ENCODE results near the gene CIAO1. TPM values are rescaled to one million over a fixed set of nuclear protein-coding genes. Genes with fewer than 3 reads are reported as not detected.
A peak's percentile ranks its signal among the peaks of the same experiment; 100 is the strongest.
"Not testable (repeated sequence)": the region's sequence is repeated elsewhere in the genome, so short reads cannot be mapped to it uniquely, and the experiment has no call there.

The CIAO1 gene
- total RNA-seq = 51.3 TPM
- 38.6 TPM for polyA plus RNA-seq
- long read RNA-seq, donor 1, transcript CIAO1-203 (7 exons, 1,533 nt) = major isoform, 6 of 6 reads
- long read RNA-seq, donor 1, partial matches to known transcripts = 0 of 6 reads
- long read RNA-seq, donor 1, other reads (novel, unspliced or antisense) = 0 of 6 reads
- long read RNA-seq, donor 2, transcript CIAO1-203 (7 exons, 1,533 nt) = major isoform, 46 of 879 reads
- long read RNA-seq, donor 2, transcript CIAO1-204 (3 exons, 748 nt) = minor isoform, 7 of 879 reads
- long read RNA-seq, donor 2, partial matches to known transcripts = 805 of 879 reads
- long read RNA-seq, donor 2, other reads (novel, unspliced or antisense) = 21 of 879 reads
- long read RNA-seq, donor 3, transcript CIAO1-203 (7 exons, 1,533 nt) = major isoform, 35 of 48 reads
- long read RNA-seq, donor 3, partial matches to known transcripts = 8 of 48 reads
- long read RNA-seq, donor 3, other reads (novel, unspliced or antisense) = 5 of 48 reads
- long read RNA-seq, donor 4, transcript CIAO1-203 (7 exons, 1,533 nt) = major isoform, 7 of 180 reads
- long read RNA-seq, donor 4, partial matches to known transcripts = 159 of 180 reads
- long read RNA-seq, donor 4, other reads (novel, unspliced or antisense) = 13 of 180 reads
- long read RNA-seq, donor 5, transcript CIAO1-203 (7 exons, 1,533 nt) = major isoform, 34 of 47 reads
- long read RNA-seq, donor 5, partial matches to known transcripts = 11 of 47 reads
- long read RNA-seq, donor 5, other reads (novel, unspliced or antisense) = 0 of 47 reads
- long read RNA-seq, donor 6, transcript CIAO1-203 (7 exons, 1,533 nt) = major isoform, 21 of 319 reads
- long read RNA-seq, donor 6, partial matches to known transcripts = 283 of 319 reads
- long read RNA-seq, donor 6, other reads (novel, unspliced or antisense) = 13 of 319 reads
- long read RNA-seq, donor 7, transcript CIAO1-203 (7 exons, 1,533 nt) = major isoform, 21 of 176 reads
- long read RNA-seq, donor 7, partial matches to known transcripts = 149 of 176 reads
- long read RNA-seq, donor 7, other reads (novel, unspliced or antisense) = 6 of 176 reads
- long read RNA-seq, donor 8, transcript CIAO1-203 (7 exons, 1,533 nt) = major isoform, 13 of 14 reads
- long read RNA-seq, donor 8, partial matches to known transcripts = 0 of 14 reads
- long read RNA-seq, donor 8, other reads (novel, unspliced or antisense) = 0 of 14 reads
- long read RNA-seq, donor 9, transcript CIAO1-203 (7 exons, 1,533 nt) = major isoform, 14 of 99 reads
- long read RNA-seq, donor 9, partial matches to known transcripts = 85 of 99 reads
- long read RNA-seq, donor 9, other reads (novel, unspliced or antisense) = 0 of 99 reads
- long read RNA-seq, donor 10, transcript CIAO1-203 (7 exons, 1,533 nt) = major isoform, 10 of 11 reads
- long read RNA-seq, donor 10, partial matches to known transcripts = 0 of 11 reads
- long read RNA-seq, donor 10, other reads (novel, unspliced or antisense) = 0 of 11 reads

- Histone ChIP-seq H3K9me3 (ENCODE audit: control insufficient read depth in 2 of 2, insufficient read depth in 1 of 2, low read length in 1 of 2) (no peaks in the 10 kb centered on the region), H3K4me1 (ENCODE audit: control insufficient read depth in 2 of 2, insufficient read depth in 2 of 2, low read length in 2 of 2) (peaks cover 19 to 31% of the 10 kb centered on the region in 2 donors), H3K27me3 (ENCODE audit: control insufficient read depth in 2 of 2, insufficient read depth in 1 of 2, low read length in 1 of 2) (no peaks in the 10 kb centered on the region), H3K4me3 (ENCODE audit: low read length in 2 of 2) (peak within 1 kb of the TSS; percentile 83 to 90), H3K27ac (ENCODE audit: low read depth in 1 of 2, low read length in 1 of 2) (peak within 1 kb of the TSS; percentile 73 to 91), H3K36me3 (ENCODE audit: control insufficient read depth in 2 of 2, insufficient read depth in 2 of 2, low read length in 1 of 2) (peaks cover 36 to 48% of the 10 kb centered on the region in 2 donors)
- peak; percentile 85 to 98 (median 96) for DNase-seq (ENCODE audit: low read depth in 6 of 9, low spot score in 9 of 9)
- WGBS = under 1% methylated on average over 81 of the region's 81 CpGs
Measured at GRCh38 chr2:96265840-96266679, at the start of gene CIAO1, which contains the start of gene TMEM127. TSS of gene CIAO1 (plus strand) at chr2:96266225. CDS start at chr2:96266351, 126 bp downstream. TSS of gene TMEM127 (minus strand) at chr2:96265997. CDS start at chr2:96265381, 616 bp downstream.

- no peak for DNase-seq (ENCODE audit: low read depth in 6 of 9, low spot score in 9 of 9)
- Histone ChIP-seq H3K36me3 (ENCODE audit: control insufficient read depth in 2 of 2, insufficient read depth in 2 of 2, low read length in 1 of 2) (no peaks in the 10 kb centered on the region), H3K27ac (ENCODE audit: low read depth in 1 of 2, low read length in 1 of 2) (no peak overlapping the region), H3K4me1 (ENCODE audit: control insufficient read depth in 2 of 2, insufficient read depth in 2 of 2, low read length in 2 of 2) (no peaks in the 10 kb centered on the region), H3K4me3 (ENCODE audit: low read length in 2 of 2) (no peak overlapping the region), H3K27me3 (ENCODE audit: control insufficient read depth in 2 of 2, insufficient read depth in 1 of 2, low read length in 1 of 2) (no peaks in the 10 kb centered on the region), H3K9me3 (ENCODE audit: control insufficient read depth in 2 of 2, insufficient read depth in 1 of 2, low read length in 1 of 2) (no peaks in the 10 kb centered on the region)
- 97% methylated on average over 13 of the region's 13 CpGs for WGBS
Measured at GRCh38 chr2:96218508-96219131, 47.4 kb upstream of the CIAO1 start.

GRCh38 chr2:96219959-96220358 is 46.1 kb upstream of the CIAO1 start:
- not testable (repeated sequence) for H3K36me3 ChIP-seq (ENCODE audit: control insufficient read depth in 2 of 2, insufficient read depth in 2 of 2, low read length in 1 of 2); DNase-seq (ENCODE audit: low read depth in 6 of 9, low spot score in 9 of 9); H3K9me3 ChIP-seq (ENCODE audit: control insufficient read depth in 2 of 2, insufficient read depth in 1 of 2, low read length in 1 of 2); H3K4me1 ChIP-seq (ENCODE audit: control insufficient read depth in 2 of 2, insufficient read depth in 2 of 2, low read length in 2 of 2); H3K27ac ChIP-seq (ENCODE audit: low read depth in 1 of 2, low read length in 1 of 2); H3K27me3 ChIP-seq (ENCODE audit: control insufficient read depth in 2 of 2, insufficient read depth in 1 of 2, low read length in 1 of 2); H3K4me3 ChIP-seq (ENCODE audit: low read length in 2 of 2)
- WGBS = 98% methylated on average over 4 of the region's 4 CpGs

- not testable (repeated sequence) for DNase-seq (ENCODE audit: low read depth in 6 of 9, low spot score in 9 of 9); H3K27ac ChIP-seq (ENCODE audit: low read depth in 1 of 2, low read length in 1 of 2); H3K9me3 ChIP-seq (ENCODE audit: control insufficient read depth in 2 of 2, insufficient read depth in 1 of 2, low read length in 1 of 2); H3K27me3 ChIP-seq (ENCODE audit: control insufficient read depth in 2 of 2, insufficient read depth in 1 of 2, low read length in 1 of 2); H3K4me3 ChIP-seq (ENCODE audit: low read length in 2 of 2); H3K4me1 ChIP-seq (ENCODE audit: control insufficient read depth in 2 of 2, insufficient read depth in 2 of 2, low read length in 2 of 2); H3K36me3 ChIP-seq (ENCODE audit: control insufficient read depth in 2 of 2, insufficient read depth in 2 of 2, low read length in 1 of 2)
- 97% methylated on average over 1 of the region's 1 CpG for WGBS
Measured at GRCh38 chr2:96221106-96221505, 44.9 kb upstream of the CIAO1 start.

- peak overlapping the region in 1 of 2 donors; percentile 55 for H3K27ac ChIP-seq (ENCODE audit: low read depth in 1 of 2, low read length in 1 of 2)
- DNase-seq (ENCODE audit: low read depth in 6 of 9, low spot score in 9 of 9) = peak in 1 of 9 donors; percentile 31
Measured at GRCh38 chr2:96225016-96225533, 41.0 kb upstream of the CIAO1 start.

GRCh38 chr2:96231316-96231715 is 34.7 kb upstream of the CIAO1 start:
- Histone ChIP-seq H3K36me3 (ENCODE audit: control insufficient read depth in 2 of 2, insufficient read depth in 2 of 2, low read length in 1 of 2) (no peaks in the 10 kb centered on the region), H3K4me3 (ENCODE audit: low read length in 2 of 2) (no peak overlapping the region), H3K27ac (ENCODE audit: low read depth in 1 of 2, low read length in 1 of 2) (no peak overlapping the region), H3K27me3 (ENCODE audit: control insufficient read depth in 2 of 2, insufficient read depth in 1 of 2, low read length in 1 of 2) (no peaks in the 10 kb centered on the region), H3K4me1 (ENCODE audit: control insufficient read depth in 2 of 2, insufficient read depth in 2 of 2, low read length in 2 of 2) (no peaks in the 10 kb centered on the region), H3K9me3 (ENCODE audit: control insufficient read depth in 2 of 2, insufficient read depth in 1 of 2, low read length in 1 of 2) (no peaks in the 10 kb centered on the region)
- 97% methylated on average over 4 of the region's 4 CpGs for WGBS
- no peak for DNase-seq (ENCODE audit: low read depth in 6 of 9, low spot score in 9 of 9)

More at GRCh38 chr2:96225016-96225533, 41.0 kb upstream of the CIAO1 start:
- 39% methylated on average over 3 of the region's 3 CpGs for WGBS
- Histone ChIP-seq H3K4me1 (ENCODE audit: control insufficient read depth in 2 of 2, insufficient read depth in 2 of 2, low read length in 2 of 2) (no peaks in the 10 kb centered on the region), H3K36me3 (ENCODE audit: control insufficient read depth in 2 of 2, insufficient read depth in 2 of 2, low read length in 1 of 2) (no peaks in the 10 kb centered on the region), H3K27me3 (ENCODE audit: control insufficient read depth in 2 of 2, insufficient read depth in 1 of 2, low read length in 1 of 2) (no peaks in the 10 kb centered on the region), H3K9me3 (ENCODE audit: control insufficient read depth in 2 of 2, insufficient read depth in 1 of 2, low read length in 1 of 2) (no peaks in the 10 kb centered on the region), H3K4me3 (ENCODE audit: low read length in 2 of 2) (no peak overlapping the region)

- H3K27me3 ChIP-seq (ENCODE audit: control insufficient read depth in 2 of 2, insufficient read depth in 1 of 2, low read length in 1 of 2) = no peaks in the 10 kb centered on the region
- no peaks in the 10 kb centered on the region for H3K9me3 ChIP-seq (ENCODE audit: control insufficient read depth in 2 of 2, insufficient read depth in 1 of 2, low read length in 1 of 2)
- no peak for DNase-seq (ENCODE audit: low read depth in 6 of 9, low spot score in 9 of 9)
- no peaks in the 10 kb centered on the region for H3K4me1 ChIP-seq (ENCODE audit: control insufficient read depth in 2 of 2, insufficient read depth in 2 of 2, low read length in 2 of 2)
- H3K36me3 ChIP-seq (ENCODE audit: control insufficient read depth in 2 of 2, insufficient read depth in 2 of 2, low read length in 1 of 2) = peaks cover 0 to 4% of the 10 kb centered on the region in 2 donors
- 98% methylated on average over 6 of the region's 6 CpGs for WGBS
- no peak overlapping the region for H3K27ac ChIP-seq (ENCODE audit: low read depth in 1 of 2, low read length in 1 of 2)
- H3K4me3 ChIP-seq (ENCODE audit: low read length in 2 of 2) = no peak overlapping the region
Measured at GRCh38 chr2:96233436-96233835, 32.6 kb upstream of the CIAO1 start.
